NT2/D1 (cell line): Measurements from ENCODE around the gene NTRK3.

Source experiments
- SUZ12 ChIP-seq: IDR thresholded peaks from 2 replicates; pipeline ENCODE4 v1.6.1; 2011; ENCODE audit not compliant: insufficient read length, insufficient read depth; ENCODE audit errors: extremely low read depth
- YY1 ChIP-seq: IDR thresholded peaks from 2 replicates; pipeline ENCODE4 v1.6.1; 2011; ENCODE audit not compliant: insufficient read length, insufficient read depth
- ZNF274 ChIP-seq: IDR thresholded peaks from 2 replicates; pipeline ENCODE4 v1.6.1; 2011; ENCODE audit warnings: mild to moderate bottlenecking, low read depth, low read length

GRCh38 chr15:88303395-88303794, 46.9 kb upstream of the NTRK3 start:
- TF ChIP-seq SUZ12 (no peak), YY1 (no peak), ZNF274 (no peak)
